ENCODE results near the gene DOCK8. TPM values are rescaled to one million over a fixed set of nuclear protein-coding genes. Genes with fewer than 3 reads are reported as not detected.

DOCK8 gene
- total RNA-seq, 4 donors from 2014 or later: 5.1 to 15.1 (median 8.4) TPM

DNA sequence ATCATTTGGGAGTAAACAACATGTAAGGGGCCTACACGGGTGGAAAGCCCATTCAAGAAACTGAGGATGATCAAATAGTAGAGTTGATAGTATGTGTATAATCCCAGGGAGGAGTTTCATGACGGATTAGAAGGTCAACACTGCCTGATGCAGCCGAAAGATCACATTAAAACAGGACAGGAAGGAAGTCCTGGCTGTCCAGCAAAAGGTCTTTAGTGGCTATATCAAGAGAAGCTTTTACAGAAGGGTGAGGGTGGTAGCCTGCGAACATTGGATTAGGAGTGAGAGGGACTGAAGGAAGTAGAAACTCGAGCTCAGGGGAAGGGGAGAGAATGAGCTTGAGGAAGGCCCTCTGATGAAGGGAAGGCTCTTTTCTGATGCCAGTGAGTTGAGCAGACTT lies 36.0 kb downstream of the DOCK8 start:
- TF ChIP-seq, protein P1, sequence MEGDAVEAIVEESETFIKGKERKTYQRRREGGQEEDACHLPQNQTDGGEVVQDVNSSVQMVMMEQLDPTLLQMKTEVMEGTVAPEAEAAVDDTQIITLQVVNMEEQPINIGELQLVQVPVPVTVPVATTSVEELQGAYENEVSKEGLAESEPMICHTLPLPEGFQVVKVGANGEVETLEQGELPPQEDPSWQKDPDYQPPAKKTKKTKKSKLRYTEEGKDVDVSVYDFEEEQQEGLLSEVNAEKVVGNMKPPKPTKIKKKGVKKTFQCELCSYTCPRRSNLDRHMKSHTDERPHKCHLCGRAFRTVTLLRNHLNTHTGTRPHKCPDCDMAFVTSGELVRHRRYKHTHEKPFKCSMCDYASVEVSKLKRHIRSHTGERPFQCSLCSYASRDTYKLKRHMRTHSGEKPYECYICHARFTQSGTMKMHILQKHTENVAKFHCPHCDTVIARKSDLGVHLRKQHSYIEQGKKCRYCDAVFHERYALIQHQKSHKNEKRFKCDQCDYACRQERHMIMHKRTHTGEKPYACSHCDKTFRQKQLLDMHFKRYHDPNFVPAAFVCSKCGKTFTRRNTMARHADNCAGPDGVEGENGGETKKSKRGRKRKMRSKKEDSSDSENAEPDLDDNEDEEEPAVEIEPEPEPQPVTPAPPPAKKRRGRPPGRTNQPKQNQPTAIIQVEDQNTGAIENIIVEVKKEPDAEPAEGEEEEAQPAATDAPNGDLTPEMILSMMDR (IDR thresholded peaks at IDR 0.05): no peak
- TF ChIP-seq POLR2A (IDR thresholded peaks at IDR 0.05): no peak
- DNase-seq (ENCODE audit: low spot score in 2 of 2): no peak
- intact Hi-C loops (cut with DNase I; ENCODE audit: low total_unique reads): no loop called here
- 42 to 51% methylated on average over 5 of the region's 5 CpGs for WGBS, 2 donors
- no peak overlapping the region for H3K4me3 ChIP-seq (ENCODE audit: low read depth, poor library complexity, severe bottlenecking)

DNA sequence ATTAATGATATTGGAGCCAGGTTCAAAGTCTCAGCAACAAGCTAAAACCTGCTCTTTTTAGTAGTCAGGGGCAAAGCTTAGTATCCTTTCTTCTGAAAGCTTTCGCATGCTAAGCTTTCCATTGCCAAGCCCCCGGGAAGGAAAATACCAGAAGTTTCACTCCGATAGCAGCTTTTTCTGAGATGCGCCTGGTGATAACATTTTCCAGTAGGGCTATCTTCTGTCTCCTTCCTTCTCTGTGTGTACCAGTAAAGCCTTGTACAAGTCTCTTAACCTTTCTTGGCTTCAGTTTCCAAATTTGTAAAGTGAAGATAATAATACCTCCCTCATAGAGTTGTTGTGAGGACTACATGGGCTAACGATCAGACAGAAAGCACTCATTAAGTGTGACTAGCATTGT lies 36.7 kb downstream of the DOCK8 start:
- TF ChIP-seq POLR2A (IDR thresholded peaks at IDR 0.05): no peak
- TF ChIP-seq, protein P1 (IDR thresholded peaks at IDR 0.05): no peak
- intact Hi-C loops (cut with DNase I; ENCODE audit: low total_unique reads): no loop called here
- no peak overlapping the region for H3K4me3 ChIP-seq (ENCODE audit: low read depth, poor library complexity, severe bottlenecking)
- WGBS, 2 donors: 40 to 51% methylated on average over 5 of the region's 5 CpGs
- DNase-seq (ENCODE audit: low spot score in 2 of 2): no peak

DNA sequence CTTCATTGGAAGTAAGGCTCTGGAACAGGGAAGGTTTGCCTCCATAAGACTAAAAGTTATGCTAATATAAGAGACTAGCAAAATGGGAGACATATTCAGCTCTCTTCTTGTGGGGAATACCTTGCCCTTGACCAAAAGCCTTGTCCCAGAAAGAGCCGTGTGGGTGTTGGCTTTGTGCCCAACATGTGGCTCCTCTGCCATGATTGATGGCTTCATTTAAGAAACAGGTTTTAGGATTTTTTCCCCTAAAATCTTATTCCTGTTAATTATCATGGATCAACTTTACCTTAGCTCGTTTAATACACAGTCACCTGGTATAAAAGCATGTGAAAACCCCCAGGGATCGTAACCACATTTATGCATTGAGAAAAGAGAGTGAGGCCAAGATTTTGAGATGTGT lies 38.9 kb downstream of the DOCK8 start:
- H3K4me3 ChIP-seq (ENCODE audit: low read depth, poor library complexity, severe bottlenecking): no peak overlapping the region
- no peak for DNase-seq (ENCODE audit: low spot score in 2 of 2)
- WGBS, 2 donors: 48 to 51% methylated on average over 3 of the region's 3 CpGs
- no peak for TF ChIP-seq POLR2A (IDR thresholded peaks at IDR 0.05)
- TF ChIP-seq, protein P1 (IDR thresholded peaks at IDR 0.05): no peak
- intact Hi-C loops (cut with DNase I; ENCODE audit: low total_unique reads): no loop called here

DNA sequence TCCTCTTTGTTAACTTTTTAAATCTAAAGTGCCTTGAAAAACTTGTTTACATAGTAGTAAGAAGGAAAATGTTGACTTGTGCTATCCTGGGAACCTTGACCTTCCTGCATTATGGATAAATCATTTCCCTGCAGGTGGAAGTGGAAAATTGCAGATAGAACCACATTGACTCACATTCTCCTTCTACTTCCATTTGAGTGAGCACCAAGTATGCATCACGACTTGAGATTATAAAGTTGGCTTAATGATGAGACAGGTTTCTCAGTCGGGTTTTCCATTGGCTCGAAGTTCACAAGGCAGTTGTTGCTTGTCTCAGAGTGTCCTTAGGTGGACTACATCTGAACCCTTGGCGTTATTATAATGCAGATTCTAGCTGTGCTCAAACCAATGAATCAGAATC lies 39.9 kb downstream of the DOCK8 start:
- WGBS, 2 donors: 78 to 85% methylated on average over 4 of the region's 4 CpGs
- TF ChIP-seq POLR2A (IDR thresholded peaks at IDR 0.05): no peak
- TF ChIP-seq, protein P1 (IDR thresholded peaks at IDR 0.05): no peak
- intact Hi-C loops (cut with DNase I; ENCODE audit: low total_unique reads): no loop called here
- H3K4me3 ChIP-seq (ENCODE audit: low read depth, poor library complexity, severe bottlenecking): no peak overlapping the region
- no peak for DNase-seq (ENCODE audit: low spot score in 2 of 2)

DNA sequence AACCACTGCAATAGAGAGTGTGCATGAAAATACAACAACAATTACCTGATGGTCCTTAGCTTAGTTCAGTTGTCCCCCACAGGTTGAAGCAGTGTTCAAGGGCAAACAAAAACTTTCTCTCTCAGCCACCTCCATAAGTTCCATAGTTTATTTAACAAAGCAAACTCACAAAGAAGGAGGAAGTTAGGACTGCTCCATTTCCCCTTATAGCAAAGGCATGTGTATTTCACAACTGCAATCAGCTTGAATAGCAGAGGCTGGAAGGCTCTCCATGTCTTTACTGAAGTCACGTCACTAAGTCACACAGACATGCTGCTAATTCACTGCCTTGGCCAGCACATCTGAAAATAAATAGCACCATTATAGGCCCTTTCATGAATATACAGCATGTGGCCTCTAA lies 43.3 kb downstream of the DOCK8 start:
- H3K4me3 ChIP-seq (ENCODE audit: low read depth, poor library complexity, severe bottlenecking): no peak overlapping the region
- TF ChIP-seq, protein P1 (IDR thresholded peaks at IDR 0.05): no peak
- no peak for TF ChIP-seq POLR2A (IDR thresholded peaks at IDR 0.05)
- WGBS, 2 donors: 0 to 50% methylated on average over 1 of the region's 1 CpG
- intact Hi-C loops (cut with DNase I; ENCODE audit: low total_unique reads): no loop called here
- DNase-seq (ENCODE audit: low spot score in 2 of 2): no peak
